SK-N-SH treated with all-trans-retinoic acid at 6 μM for 48 hours (cell line): ENCODE data around the gene CD99.
"Not testable (repeated sequence)": the region's sequence is repeated elsewhere in the genome, so short reads cannot be mapped to it uniquely, and the experiment has no call there.

Source experiments
- ATAC-seq: fragments of 200-7000 bp; cut with Tn5 transposase; 3 replicates; pipeline ENCODE4 v1.9.1; 2020; ENCODE audit warnings: mild to moderate bottlenecking, moderate library complexity
- ARNTL ChIP-seq: fragments of 450-650 bp; formaldehyde crosslinking; IDR thresholded peaks from 2 replicates; pipeline ENCODE4 v1.5.0; 2020; ENCODE audit warnings: low read depth, mild to moderate bottlenecking, moderate library complexity, borderline replicate concordance
- BACH2 ChIP-seq: fragments of 250-450 bp; sonication (Bioruptor Pico); IDR thresholded peaks from 2 replicates; pipeline ENCODE4 v1.9.0; 2021; ENCODE audit warnings: mild to moderate bottlenecking, borderline replicate concordance
- CREB5 ChIP-seq: fragments of 250-450 bp; sonication (Bioruptor Pico); IDR thresholded peaks from 2 replicates; pipeline ENCODE4 v1.5.1; 2020; ENCODE audit warnings: low read depth, mild to moderate bottlenecking, moderate library complexity
- CSDC2 ChIP-seq: fragments of 250-450 bp; sonication (Bioruptor Pico); IDR thresholded peaks from 2 replicates; pipeline ENCODE4 v1.5.0; 2020; ENCODE audit warnings: mild to moderate bottlenecking, moderate library complexity
- ESRRG ChIP-seq: fragments of 250-450 bp; sonication (Bioruptor Pico); IDR thresholded peaks from 2 replicates; pipeline ENCODE4 v1.6.1; 2021; ENCODE audit warnings: mild to moderate bottlenecking
- GLIS3 ChIP-seq: fragments of 250-450 bp; sonication (Bioruptor Pico); IDR thresholded peaks from 2 replicates; pipeline ENCODE4 v1.5.0; 2020; ENCODE audit warnings: mild to moderate bottlenecking, moderate library complexity
- ISL1 ChIP-seq: fragments of 250-450 bp; sonication (Bioruptor Pico); IDR thresholded peaks from 2 replicates; pipeline ENCODE4 v2.1.2; 2022; ENCODE audit warnings: mild to moderate bottlenecking, moderate library complexity
- OSR1 ChIP-seq: fragments of 250-450 bp; sonication (Bioruptor Pico); IDR thresholded peaks from 2 replicates; pipeline ENCODE4 v1.8.0; 2022; ENCODE audit warnings: moderate library complexity, mild to moderate bottlenecking, inconsistent platforms
- PATZ1 ChIP-seq: fragments of 250-450 bp; sonication (Bioruptor Pico); IDR thresholded peaks from 2 replicates; pipeline ENCODE4 v1.8.0; 2020; ENCODE audit warnings: mild to moderate bottlenecking, moderate library complexity, borderline replicate concordance
- POU6F1 ChIP-seq: fragments of 250-450 bp; sonication (Bioruptor Pico); IDR thresholded peaks from 2 replicates; pipeline ENCODE4 v1.8.0; 2021; ENCODE audit warnings: low read depth, mild to moderate bottlenecking, moderate library complexity, borderline replicate concordance
- PPARA ChIP-seq: fragments of 250-450 bp; sonication (Bioruptor Pico); IDR thresholded peaks from 2 replicates; pipeline ENCODE4 v1.5.0; 2020; ENCODE audit warnings: mild to moderate bottlenecking, borderline replicate concordance
- RARB ChIP-seq: fragments of 250-450 bp; sonication (Bioruptor Pico); IDR thresholded peaks from 2 replicates; pipeline ENCODE4 v1.8.0; 2021; ENCODE audit warnings: mild to moderate bottlenecking, moderate library complexity
- SNAI2 ChIP-seq: fragments of 250-450 bp; sonication (Bioruptor Pico); IDR thresholded peaks from 2 replicates; pipeline ENCODE4 v1.5.0; 2020; ENCODE audit warnings: mild to moderate bottlenecking, moderate library complexity
- TCF4 ChIP-seq: fragments of 250-450 bp; sonication (Bioruptor Pico); IDR thresholded peaks from 2 replicates; pipeline ENCODE4 v1.8.0; 2021; ENCODE audit warnings: mild to moderate bottlenecking, moderate library complexity, borderline replicate concordance
- TOX ChIP-seq: fragments of 250-450 bp; sonication (Bioruptor Pico); IDR thresholded peaks from 2 replicates; pipeline ENCODE4 v1.8.0; 2021; ENCODE audit warnings: mild to moderate bottlenecking, moderate library complexity, borderline replicate concordance
- TSHZ2 ChIP-seq: fragments of 250-450 bp; sonication (Bioruptor Pico); IDR thresholded peaks from 2 replicates; pipeline ENCODE4 v1.5.0; 2020; ENCODE audit warnings: mild to moderate bottlenecking, moderate library complexity
- ZC3H10 ChIP-seq: fragments of 250-450 bp; sonication (Bioruptor Pico); IDR thresholded peaks from 2 replicates; pipeline ENCODE4 v1.5.1; 2021; ENCODE audit warnings: mild to moderate bottlenecking, moderate library complexity
- ZFP3 ChIP-seq: fragments of 250-450 bp; sonication (Bioruptor Pico); IDR thresholded peaks from 2 replicates; pipeline ENCODE4 v1.5.0; 2020; ENCODE audit warnings: mild to moderate bottlenecking, moderate library complexity
- ZFP30 ChIP-seq: fragments of 450-650 bp; formaldehyde crosslinking; IDR thresholded peaks from 2 replicates; pipeline ENCODE4 v1.5.0; 2022; ENCODE audit warnings: mild to moderate bottlenecking, moderate library complexity
- ZNF565 ChIP-seq: fragments of 450-650 bp; formaldehyde crosslinking; conservative IDR thresholded peaks from 2 replicates; pipeline ENCODE4 v1.5.0; 2020; ENCODE audit warnings: low read depth, mild to moderate bottlenecking, moderate library complexity
- ZNF70 ChIP-seq: fragments of 450-650 bp; formaldehyde crosslinking; IDR thresholded peaks from 2 replicates; pipeline ENCODE4 v1.5.0; 2020; ENCODE audit warnings: mild to moderate bottlenecking, moderate library complexity
- ZNF8 ChIP-seq: fragments of 450-650 bp; formaldehyde crosslinking; IDR thresholded peaks from 2 replicates; pipeline ENCODE4 v1.5.0; 2020; ENCODE audit warnings: mild to moderate bottlenecking, moderate library complexity

The CD99 gene

GRCh38 chrX:2774057-2774456 is 83.0 kb downstream of the CD99 start:
- ATAC-seq = no peak

GRCh38 chrX:2774776-2775175 is 83.7 kb downstream of the CD99 start:
- ATAC-seq = no peak
- no peak for TF ChIP-seq POU6F1 (CRISPR knock-in tag)
- no peak for TF ChIP-seq PATZ1 (CRISPR knock-in tag)
- TF ChIP-seq ZNF8 (CRISPR knock-in tag) = no peak
- TF ChIP-seq ZNF565 (CRISPR knock-in tag) = no peak
- TF ChIP-seq TSHZ2 (CRISPR knock-in tag) = no peak
- TF ChIP-seq ZC3H10 = no peak
- TF ChIP-seq CSDC2 (CRISPR knock-in tag) = no peak
- no peak for TF ChIP-seq SNAI2 (CRISPR knock-in tag)
- no peak for TF ChIP-seq TCF4 (CRISPR knock-in tag)
- no peak for TF ChIP-seq ZFP30 (CRISPR knock-in tag)
- no peak for TF ChIP-seq PPARA (CRISPR knock-in tag)
- no peak for TF ChIP-seq BACH2 (CRISPR knock-in tag)
- no peak for TF ChIP-seq ESRRG (CRISPR knock-in tag)
- TF ChIP-seq OSR1 = no peak
- no peak for TF ChIP-seq RARB (CRISPR knock-in tag)
- no peak for TF ChIP-seq TOX (CRISPR knock-in tag)
- no peak for TF ChIP-seq ZFP3
- TF ChIP-seq GLIS3 (CRISPR knock-in tag) = no peak
- no peak for TF ChIP-seq ARNTL (CRISPR knock-in tag)
- no peak for TF ChIP-seq ISL1

More at GRCh38 chrX:2774057-2774456, 83.0 kb downstream of the CD99 start:
- TF ChIP-seq SNAI2 (CRISPR knock-in tag) (no peak), ISL1 (no peak)

- ATAC-seq = not testable (repeated sequence)
These were observed 89.6 kb downstream of the CD99 start for GRCh38 chrX:2780472-2781225.

GRCh38 chrX:2781226-2781571 is 90.1 kb downstream of the CD99 start:
- TF ChIP-seq TSHZ2 (CRISPR knock-in tag) = no peak
- TF ChIP-seq SNAI2 (CRISPR knock-in tag) = no peak
- TF ChIP-seq ISL1 = no peak
- no peak for TF ChIP-seq TCF4 (CRISPR knock-in tag)
- no peak for TF ChIP-seq CREB5
- no peak for TF ChIP-seq CSDC2 (CRISPR knock-in tag)
- TF ChIP-seq OSR1 = no peak
- TF ChIP-seq PATZ1 (CRISPR knock-in tag) = no peak
- TF ChIP-seq ZNF70 (CRISPR knock-in tag) = no peak
- no peak for TF ChIP-seq ARNTL (CRISPR knock-in tag)
- no peak for TF ChIP-seq GLIS3 (CRISPR knock-in tag)
- no peak for TF ChIP-seq ESRRG (CRISPR knock-in tag)
- TF ChIP-seq ZFP3 = no peak
- no peak for TF ChIP-seq ZNF8 (CRISPR knock-in tag)
- TF ChIP-seq RARB (CRISPR knock-in tag) = no peak
- TF ChIP-seq TOX (CRISPR knock-in tag) = no peak
- no peak for TF ChIP-seq ZC3H10
- no peak for ATAC-seq
